GM12878 (cell line): ENCODE measurements around the gene TSPYL6.

Source experiments
- CREB1 ChIP-seq: IDR thresholded peaks from 2 replicates; pipeline ENCODE4 v1.6.1; 2012; ENCODE audit warnings: low read depth, mild to moderate bottlenecking, inconsistent platforms
- CTCF ChIP-seq, 3 experiments: IDR thresholded peaks in 2 of 3; conservative IDR thresholded peaks in 1 of 3; 2 replicates each; pipeline ENCODE4 v1.5.1; 2011; ENCODE audit warnings: low read depth in 3 of 3, low read length in 3 of 3, mild to moderate bottlenecking in 3 of 3, control low read depth in 2 of 3, moderate library complexity in 2 of 3, inconsistent platforms in 1 of 3, mixed read lengths in 1 of 3; ENCODE audit not compliant: control insufficient read depth in 2 of 3, insufficient read depth in 1 of 3; ENCODE audit errors: extremely low read depth in 1 of 3
- EGR1 ChIP-seq, 2 experiments: IDR thresholded peaks; 1 replicate in 1 of 2; 2 replicates in 1 of 2; pipeline ENCODE4 v1.6.1; 2011 to 2012; ENCODE audit warnings: low read depth in 2 of 2, low read length in 2 of 2, borderline replicate concordance in 1 of 2, mild to moderate bottlenecking in 1 of 2, moderate library complexity in 1 of 2
- EZH2 ChIP-seq: IDR thresholded peaks from 2 replicates; pipeline ENCODE4 v1.6.1; 2012; ENCODE audit warnings: low read depth, mild to moderate bottlenecking, control low read depth, inconsistent platforms, low read length, borderline replicate concordance; ENCODE audit not compliant: control insufficient read depth
- TCF12 ChIP-seq: IDR thresholded peaks from 2 replicates; pipeline ENCODE4 v1.6.1; 2011; ENCODE audit warnings: low read depth, mild to moderate bottlenecking, low read length

GRCh38 chr2:54267577-54267976 is 11.5 kb upstream of the TSPYL6 start:
- TF ChIP-seq CREB1 = no peak
- no peak for TF ChIP-seq CTCF (IDR thresholded peaks at IDR 0.05 in 2 of 3, conservative IDR thresholded peaks at IDR 0.05 in 1 of 3; ENCODE audit: control insufficient read depth in 2 of 3, extremely low read depth in 1 of 3, insufficient read depth in 1 of 3, low read depth in 3 of 3, low read length in 3 of 3)
- no peak for TF ChIP-seq TCF12
- no peak for TF ChIP-seq EZH2
- TF ChIP-seq EGR1 (IDR thresholded peaks at IDR 0.05; ENCODE audit: borderline replicate concordance in 1 of 2, low read depth in 2 of 2, low read length in 2 of 2) = no peak
